ENCODE measurements around the gene CYP27C1.
"Not testable (repeated sequence)": the region's sequence is repeated elsewhere in the genome, so short reads cannot be mapped to it uniquely, and the experiment has no call there.

CYP27C1 gene

GRCh38 chr2:127220102-127220767 is at the start of gene CYP27C1:
CYP27C1 (minus strand) TSS chr2:127220299; CDS start chr2:127220270, 29 bp downstream.
- DNase-seq = no peak

GRCh38 chr2:127261804-127262406 is 41.8 kb upstream of the CYP27C1 start:
- DNase-seq = no peak

- no peak for DNase-seq
These were observed 39.3 kb upstream of the CYP27C1 start for GRCh38 chr2:127259355-127259754.

- DNase-seq = no peak
These were observed 36.8 kb upstream of the CYP27C1 start for GRCh38 chr2:127256866-127257265.

- DNase-seq = no peak
These were observed 36.3 kb upstream of the CYP27C1 start for GRCh38 chr2:127256381-127256780.

GRCh38 chr2:127255721-127256120 is 35.6 kb upstream of the CYP27C1 start:
- no peak for DNase-seq

GRCh38 chr2:127255146-127255545 is 35.0 kb upstream of the CYP27C1 start:
- DNase-seq = no peak

GRCh38 chr2:127254386-127254981 is 34.4 kb upstream of the CYP27C1 start:
- DNase-seq = no peak

GRCh38 chr2:127241184-127241583 is 21.1 kb upstream of the CYP27C1 start:
- DNase-seq = not testable (repeated sequence)

- no peak for DNase-seq
These were observed 19.3 kb upstream of the CYP27C1 start for GRCh38 chr2:127239395-127239794.

- DNase-seq = not testable (repeated sequence)
These were observed 17.7 kb upstream of the CYP27C1 start for GRCh38 chr2:127237768-127238167.

GRCh38 chr2:127235082-127235702 is 15.1 kb upstream of the CYP27C1 start:
- no peak for DNase-seq

GRCh38 chr2:127233710-127234109 is 13.6 kb upstream of the CYP27C1 start:
- DNase-seq = no peak

- DNase-seq = no peak
These were observed 11.2 kb upstream of the CYP27C1 start for GRCh38 chr2:127231130-127231865.

GRCh38 chr2:127229555-127229954 is 9.5 kb upstream of the CYP27C1 start:
- no peak for DNase-seq

GRCh38 chr2:127228102-127228501 is 8.0 kb upstream of the CYP27C1 start:
- DNase-seq = no peak

- not testable (repeated sequence) for DNase-seq
These were observed 7.2 kb upstream of the CYP27C1 start for GRCh38 chr2:127227264-127227660.

GRCh38 chr2:127226520-127227263 is 6.6 kb upstream of the CYP27C1 start:
- peak; percentile 61 for DNase-seq

GRCh38 chr2:127226132-127226519 is 6.0 kb upstream of the CYP27C1 start:
- no peak for DNase-seq

- no peak for DNase-seq
These were observed 5.3 kb upstream of the CYP27C1 start for GRCh38 chr2:127225186-127225960.

- DNase-seq = not testable (repeated sequence)
These were observed 4.0 kb upstream of the CYP27C1 start for GRCh38 chr2:127224135-127224534.
